Mesenchymal stem cell (in vitro differentiated cells and primary cell): ENCODE data around the gene SLC9A9.

ENCODE experiments used
- DNase-seq: peaks from one replicate; pipeline ENCODE4 v3.0.0-alpha.2; 2013
- H2AFZ ChIP-seq: one replicate; pipeline ENCODE4 v1.6.1; 2013; ENCODE audit warnings: low read depth, mild to moderate bottlenecking, control low read depth, inconsistent platforms, low read length, moderate library complexity
- H2AK5ac ChIP-seq: 2 replicates; pipeline ENCODE4 v1.6.1; 2013; ENCODE audit warnings: low read length, moderate library complexity, mild to moderate bottlenecking, inconsistent platforms; ENCODE audit not compliant: severe bottlenecking
- H2BK120ac ChIP-seq: one replicate; pipeline ENCODE4 v1.6.1; 2013; ENCODE audit warnings: low read depth, mild to moderate bottlenecking, inconsistent platforms, low read length, moderate library complexity
- H2BK12ac ChIP-seq, 2 experiments: one replicate each; pipeline ENCODE4 v1.6.1; 2013; ENCODE audit warnings: inconsistent platforms in 2 of 2, low read length in 2 of 2, mild to moderate bottlenecking in 2 of 2, moderate library complexity in 2 of 2, control low read depth in 1 of 2
- H2BK15ac ChIP-seq: one replicate; pipeline ENCODE4 v1.6.1; 2013; ENCODE audit warnings: mild to moderate bottlenecking, low read depth, inconsistent platforms; ENCODE audit not compliant: poor library complexity, severe bottlenecking
- H2BK5ac ChIP-seq: 2 replicates; pipeline ENCODE4 v1.6.1; 2013; ENCODE audit warnings: low read depth, mild to moderate bottlenecking, low read length, control low read depth, inconsistent platforms; ENCODE audit not compliant: poor library complexity, severe bottlenecking
- H3K14ac ChIP-seq, 2 experiments: one replicate each; pipeline ENCODE4 v1.6.1; 2013; ENCODE audit warnings: inconsistent platforms in 2 of 2, low read length in 2 of 2, control low read depth in 1 of 2, mild to moderate bottlenecking in 1 of 2, moderate library complexity in 1 of 2
- H3K18ac ChIP-seq, 2 experiments: one replicate each; pipeline ENCODE4 v1.6.1; 2013; ENCODE audit warnings: inconsistent platforms in 2 of 2, low read length in 2 of 2, control low read depth in 1 of 2, low read depth in 1 of 2, mild to moderate bottlenecking in 1 of 2
- H3K23ac ChIP-seq, 2 experiments: one replicate each; pipeline ENCODE4 v1.6.1; 2013; ENCODE audit warnings: inconsistent platforms in 2 of 2, low read length in 2 of 2, mild to moderate bottlenecking in 2 of 2, moderate library complexity in 2 of 2, control low read depth in 1 of 2
- H3K27ac ChIP-seq: 2 replicates; pipeline ENCODE4 v1.5.1; 2013; ENCODE audit warnings: mild to moderate bottlenecking, moderate library complexity, low read length, control low read depth, inconsistent platforms; ENCODE audit not compliant: poor library complexity, severe bottlenecking
- H3K27me3 ChIP-seq, 2 experiments: 2 replicates each; pipeline versions ENCODE4 v1.6.1 to v1.7.0; 2013; ENCODE audit warnings: low read length in 2 of 2, mild to moderate bottlenecking in 2 of 2, moderate library complexity in 2 of 2, control low read depth in 1 of 2, inconsistent platforms in 1 of 2; ENCODE audit not compliant: control insufficient read depth in 1 of 2, insufficient read depth in 1 of 2
- H3K36me3 ChIP-seq, 2 experiments: 2 replicates each; pipeline versions ENCODE4 v1.6.1 to v1.7.0; 2013; ENCODE audit warnings: low read length in 2 of 2, control low read depth in 1 of 2, inconsistent platforms in 1 of 2, low read depth in 1 of 2, mild to moderate bottlenecking in 1 of 2; ENCODE audit not compliant: insufficient read depth in 2 of 2, control insufficient read depth in 1 of 2
- H3K4ac ChIP-seq, 2 experiments: one replicate each; pipeline ENCODE4 v1.6.1; 2013; ENCODE audit warnings: inconsistent platforms in 2 of 2, low read length in 2 of 2, mild to moderate bottlenecking in 2 of 2, moderate library complexity in 2 of 2, control low read depth in 1 of 2, low read depth in 1 of 2
- H3K4me1 ChIP-seq: 2 replicates; pipeline ENCODE4 v1.6.1; 2013; ENCODE audit warnings: low read depth, low read length, control low read depth; ENCODE audit not compliant: control insufficient read depth, insufficient read depth
- H3K4me2 ChIP-seq: 2 replicates; pipeline ENCODE4 v1.6.1; 2013; ENCODE audit warnings: low read length, mild to moderate bottlenecking, inconsistent platforms; ENCODE audit not compliant: poor library complexity, severe bottlenecking
- H3K4me3 ChIP-seq, 2 experiments: 2 replicates each; pipeline versions ENCODE4 v1.5.1 to v1.7.0; 2013; ENCODE audit warnings: low read length in 2 of 2, mild to moderate bottlenecking in 2 of 2, control low read depth in 1 of 2, low read depth in 1 of 2; ENCODE audit not compliant: insufficient read depth in 1 of 2
- H3K79me1 ChIP-seq: replicated peaks from 2 replicates; pipeline ENCODE4 v1.6.1; 2013; ENCODE audit warnings: mild to moderate bottlenecking, control low read depth, low read length, inconsistent platforms; ENCODE audit not compliant: poor library complexity, severe bottlenecking
- H3K9ac ChIP-seq: 2 replicates; pipeline ENCODE4 v1.7.0; 2013; ENCODE audit warnings: mild to moderate bottlenecking, low read length, moderate library complexity
- H3K9me3 ChIP-seq: 2 replicates; pipeline ENCODE4 v1.7.0; 2013; ENCODE audit warnings: mild to moderate bottlenecking, low read length; ENCODE audit not compliant: control insufficient read depth
- H4K8ac ChIP-seq: one replicate; pipeline ENCODE4 v1.6.1; 2013; ENCODE audit warnings: inconsistent platforms, mild to moderate bottlenecking, low read length, moderate library complexity
- H4K91ac ChIP-seq: one replicate; pipeline ENCODE4 v1.6.1; 2013; ENCODE audit warnings: mild to moderate bottlenecking, low read length, inconsistent platforms
- WGBS: methylation state at CpG from one replicate; pipeline ENCODE4 v1.1.7; 2013; ENCODE audit warnings: mixed read lengths; 5-methylcytosine and 5-hydroxymethylcytosine counted together

The SLC9A9 gene

GRCh38 chr3:143835312-143835711 is 13.0 kb downstream of the SLC9A9 start:
- H3K4me2 ChIP-seq = no peak overlapping the region
- H2BK5ac ChIP-seq = no peak overlapping the region
- no peak overlapping the region for H4K8ac ChIP-seq
- H3K23ac ChIP-seq = no peak overlapping the region
- H3K9me3 ChIP-seq = no peaks in the 10 kb centered on the region
- no peaks in the 10 kb centered on the region for H3K4me1 ChIP-seq
- WGBS = 100% methylated on average over 2 of the region's 2 CpGs
- no peaks in the 10 kb centered on the region for H3K36me3 ChIP-seq
- no peak overlapping the region for H3K27ac ChIP-seq
- H3K79me1 ChIP-seq = no peaks in the 10 kb centered on the region
- H2BK15ac ChIP-seq = no peak overlapping the region
- no peak overlapping the region for H2AK5ac ChIP-seq
- no peak overlapping the region for H2BK120ac ChIP-seq
- no peak overlapping the region for H3K18ac ChIP-seq
- H3K27me3 ChIP-seq = no peaks in the 10 kb centered on the region
- no peak overlapping the region for H3K14ac ChIP-seq
- DNase-seq = no peak
- no peak overlapping the region for H2AFZ ChIP-seq
- H3K9ac ChIP-seq = no peak overlapping the region
- H4K91ac ChIP-seq = no peak overlapping the region
- H3K4ac ChIP-seq = no peak overlapping the region
- no peak overlapping the region for H2BK12ac ChIP-seq
- no peak overlapping the region for H3K4me3 ChIP-seq

GRCh38 chr3:143832433-143832832 is 15.8 kb downstream of the SLC9A9 start:
- Histone ChIP-seq H3K4me2 (no peak overlapping the region), H3K79me1 (no peaks in the 10 kb centered on the region), H2BK5ac (no peak overlapping the region), H3K4ac (no peak overlapping the region), H3K27me3 (no peaks in the 10 kb centered on the region), H2BK120ac (no peak overlapping the region), H4K8ac (no peak overlapping the region), H3K14ac (no peak overlapping the region), H2BK12ac (no peak overlapping the region), H3K4me3 (no peak overlapping the region), H2BK15ac (no peak overlapping the region), H3K27ac (no peak overlapping the region), H3K23ac (no peak overlapping the region), H2AFZ (no peak overlapping the region), H3K9ac (no peak overlapping the region), H4K91ac (no peak overlapping the region), H3K9me3 (no peaks in the 10 kb centered on the region), H3K36me3 (no peaks in the 10 kb centered on the region), H3K18ac (no peak overlapping the region), H2AK5ac (no peak overlapping the region), H3K4me1 (no peaks in the 10 kb centered on the region)
- DNase-seq = no peak

GRCh38 chr3:143831994-143832393 is 16.3 kb downstream of the SLC9A9 start:
- Histone ChIP-seq H3K9ac (peak overlapping the region; percentile 83), H4K8ac (no peak overlapping the region), H2AFZ (no peak overlapping the region), H3K4me3 (no peak overlapping the region), H3K4ac (no peak overlapping the region), H2BK12ac (no peak overlapping the region), H2BK15ac (no peak overlapping the region), H3K27me3 (no peaks in the 10 kb centered on the region), H3K27ac (no peak overlapping the region), H3K9me3 (no peaks in the 10 kb centered on the region), H3K4me2 (no peak overlapping the region), H3K23ac (no peak overlapping the region), H3K18ac (no peak overlapping the region), H3K14ac (no peak overlapping the region), H2AK5ac (no peak overlapping the region), H3K4me1 (no peaks in the 10 kb centered on the region), H4K91ac (no peak overlapping the region), H3K79me1 (no peaks in the 10 kb centered on the region), H3K36me3 (no peaks in the 10 kb centered on the region), H2BK120ac (no peak overlapping the region), H2BK5ac (no peak overlapping the region)
- DNase-seq = no peak
- WGBS = no CpG with 5 or more reads among the region's 1 CpG

DNA sequence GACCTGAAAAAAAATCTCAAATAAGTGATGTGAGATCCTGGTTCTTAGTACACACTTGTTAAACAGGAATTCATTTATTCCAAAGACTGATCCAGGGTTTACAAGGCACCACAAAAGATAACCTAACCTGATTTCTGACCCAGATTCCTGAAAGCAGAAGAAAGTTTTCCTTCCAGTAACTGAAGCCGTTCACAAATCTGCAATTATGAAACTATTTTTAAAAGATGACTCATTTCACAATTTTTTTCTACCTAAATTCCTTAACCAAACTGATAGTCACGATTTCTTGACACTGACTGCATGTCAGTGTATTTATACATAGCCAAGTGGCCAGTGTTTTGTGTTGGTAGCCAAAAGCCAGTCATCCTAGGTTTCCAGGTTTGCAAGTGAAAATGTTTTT is 17.1 kb downstream of the SLC9A9 start:
- H3K4me3 ChIP-seq = peak overlapping the region in 1 of 2 experiments; percentile 57
- H3K9me3 ChIP-seq = no peaks in the 10 kb centered on the region
- no peak overlapping the region for H3K27ac ChIP-seq
- WGBS = 31% methylated on average over 2 of the region's 2 CpGs
- H4K91ac ChIP-seq = no peak overlapping the region
- no peak overlapping the region for H2BK12ac ChIP-seq
- H3K79me1 ChIP-seq = no peaks in the 10 kb centered on the region
- H3K23ac ChIP-seq = no peak overlapping the region
- H3K4me1 ChIP-seq = no peaks in the 10 kb centered on the region
- no peak overlapping the region for H3K14ac ChIP-seq
- H3K4me2 ChIP-seq = no peak overlapping the region
- no peak overlapping the region for H3K18ac ChIP-seq
- H2BK120ac ChIP-seq = no peak overlapping the region
- H2BK15ac ChIP-seq = no peak overlapping the region
- H3K9ac ChIP-seq = peak overlapping the region; percentile 83
- no peaks in the 10 kb centered on the region for H3K36me3 ChIP-seq
- H3K27me3 ChIP-seq = no peaks in the 10 kb centered on the region
- H2AK5ac ChIP-seq = no peak overlapping the region
- no peak overlapping the region for H2AFZ ChIP-seq
- no peak overlapping the region for H2BK5ac ChIP-seq
- DNase-seq = peak; percentile 39
- no peak overlapping the region for H3K4ac ChIP-seq
- no peak overlapping the region for H4K8ac ChIP-seq
